GM12891 (cell line): ENCODE measurements around the gene EYS.

Source experiments
- POLR2A ChIP-seq: IDR thresholded peaks from 2 replicates; pipeline ENCODE4 v1.6.1; 2011; ENCODE audit warnings: low read depth, low read length, control low read depth
- POLR2AphosphoS5 ChIP-seq: IDR thresholded peaks from 2 replicates; pipeline ENCODE4 v1.6.1; 2011; ENCODE audit warnings: low read depth, low read length, control low read depth
- SPI1 ChIP-seq: IDR thresholded peaks from 2 replicates; pipeline ENCODE4 v1.6.1; 2011; ENCODE audit warnings: low read depth, low read length, control low read depth

- TF ChIP-seq POLR2A (no peak), POLR2AphosphoS5 (no peak), SPI1 (no peak)
Observed at GRCh38 chr6:64330694-64331307, 1376.2 kb downstream of the EYS start.
